ENCODE measurements around the gene VARS1.

DNA sequence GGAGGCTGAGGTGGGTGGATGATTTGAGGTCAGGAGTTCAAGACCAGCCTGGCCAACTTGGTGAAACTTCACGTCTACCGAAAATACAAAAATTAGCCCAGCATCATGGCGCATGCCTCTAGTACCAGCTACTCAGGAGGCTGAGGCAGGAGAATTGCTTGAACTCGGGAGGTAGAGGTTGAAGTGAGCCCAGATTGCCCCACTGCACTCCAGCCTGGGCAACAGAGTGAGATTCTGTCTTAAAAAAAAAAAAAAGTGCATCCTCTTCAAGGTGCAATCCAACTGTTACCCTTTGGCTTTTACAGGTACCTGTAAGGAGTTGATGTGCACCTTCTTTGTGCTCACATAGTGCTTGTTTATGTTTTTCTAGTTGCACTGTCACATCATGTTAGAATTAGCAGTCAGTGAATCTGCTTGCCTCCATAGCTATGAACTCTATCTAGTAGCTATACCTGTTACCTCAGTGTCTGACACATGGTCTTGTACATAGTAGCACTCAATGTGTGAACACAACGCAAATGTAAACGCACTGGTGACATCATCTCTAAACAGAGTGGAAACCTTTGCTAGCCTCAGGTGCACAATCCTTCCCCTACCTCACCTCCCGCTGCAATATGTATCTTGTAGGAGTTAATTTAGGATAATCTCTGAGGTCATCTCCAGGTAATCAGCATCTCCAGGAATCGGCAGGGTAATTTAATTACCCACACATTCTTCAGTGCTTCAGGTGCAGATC, 46.1 kb downstream of the VARS1 start:
- TF ChIP-seq POLR2A (IDR thresholded peaks at IDR 0.05; ENCODE audit: low read depth, low read length) (no peak), POLR2AphosphoS5 (IDR thresholded peaks at IDR 0.05; ENCODE audit: low read depth, low read length) (no peak), PAX5 (IDR thresholded peaks at IDR 0.05; ENCODE audit: insufficient read depth, low read length, severe bottlenecking) (no peak)

Measured in GM12891 (cell line).